Naive thymus-derived CD8-positive, alpha-beta T cell (primary cell): ENCODE results near the gene GRK5. TPM values are rescaled to one million over a fixed set of nuclear protein-coding genes. Genes with fewer than 3 reads are reported as not detected.
"Not testable (repeated sequence)": the region's sequence is repeated elsewhere in the genome, so short reads cannot be mapped to it uniquely, and the experiment has no call there.

Experiments used
- ATAC-seq, 2 donors: fragments of 150-1000 bp; cut with Tn5 transposase in 1 of 2; sonication (Bioruptor Pico), chemical (Tn5 transposase) in 1 of 2; 1 replicate in 1 of 2; 2 replicates in 1 of 2; pipeline ENCODE4 v1.10.0; 2021; ENCODE audit warnings: mild to moderate bottlenecking in 2 of 2, moderate library complexity in 2 of 2
- POLR2A ChIA-PET: fragments of 350-600 bp; sonication (Branson Sonifier 250); formaldehyde crosslinking; loops from one replicate; lab custom pipeline; 2021; ENCODE audit warnings: antibody characterized with exemption; lab: Charles Lee
- DNase-seq, 10 donors: peaks; one replicate each; pipeline versions ENCODE4 v3.0.0 to v3.0.0-alpha.2; 2020 to 2022
- H3K27ac Mint-ChIP-seq, 10 donors: one replicate each; pipeline ENCODE4 v1.8.0; 2020 to 2022; ENCODE audit warnings: mild to moderate bottlenecking in 10 of 10, mixed read lengths in 10 of 10, moderate library complexity in 4 of 10, inconsistent platforms in 1 of 10
- H3K27me3 Mint-ChIP-seq, 5 donors: one replicate each; pipeline ENCODE4 v1.8.0; 2021 to 2022; ENCODE audit warnings: mixed read lengths in 5 of 5
- H3K36me3 Mint-ChIP-seq, 3 donors: one replicate each; pipeline ENCODE4 v1.8.0; 2020 to 2022; ENCODE audit warnings: mixed read lengths in 3 of 3, mild to moderate bottlenecking in 2 of 3, inconsistent platforms in 1 of 3
- H3K4me1 Mint-ChIP-seq, 4 donors: one replicate each; pipeline ENCODE4 v1.8.0; 2021 to 2022; ENCODE audit warnings: mixed read lengths in 4 of 4
- H3K4me3 Mint-ChIP-seq, 10 donors: one replicate each; pipeline ENCODE4 v1.8.0; 2020 to 2022; ENCODE audit warnings: mild to moderate bottlenecking in 10 of 10, mixed read lengths in 10 of 10, moderate library complexity in 6 of 10, inconsistent platforms in 1 of 10
- H3K9me3 Mint-ChIP-seq, 9 donors: one replicate each; pipeline ENCODE4 v1.8.0; 2020 to 2022; ENCODE audit warnings: mixed read lengths in 9 of 9, mild to moderate bottlenecking in 3 of 9, inconsistent platforms in 1 of 9, moderate library complexity in 1 of 9
- polyA plus RNA-seq, 3 donors: library from polyadenylated mRNA; unstranded; fragments of 300-500 nt; fragmentation: Illumina TruSeq; gene quantifications; one replicate each; pipeline ENCODE4 v1.2.3, GENCODE V29; 2021
- total RNA-seq, 8 experiments: library from RNA in 2 of 8; stranded (reverse) in 2 of 8; gene quantifications; one replicate each; pipeline ENCODE4 v1.2.3 and lab custom pipeline; 2021 to 2026

The GRK5 gene
- total and polyA plus RNA-seq, 5 experiments from 2014 or later, result 4.4 to 23.2 (median 11.0) TPM

- peaks cover 23 to 86% (median 66%) of the 10 kb centered on the region in 4 donors for H3K4me1 Mint-ChIP-seq
- peak overlapping the region in 7 of 10 donors; percentile 56 to 100 (median 99) for H3K27ac Mint-ChIP-seq
- DNase-seq, H3K27me3 Mint-ChIP-seq, ATAC-seq, H3K36me3 Mint-ChIP-seq, H3K9me3 Mint-ChIP-seq: not testable (repeated sequence)
- POLR2A ChIA-PET, result interaction anchor here (0.6 to 2.7 kb wide), 5 partner anchors 11 to 64 kb away, joined by 4 to 22 read pairs (median 8); partner anchors contain the start of gene GRK5
- H3K4me3 Mint-ChIP-seq, result peak overlapping the region in 1 of 10 donors; percentile 68
Measured at GRCh38 chr10:119272338-119272734, 65.0 kb downstream of the GRK5 start.

- Mint-ChIP-seq H3K4me3 (no peak overlapping the region), H3K4me1 (peaks cover 23 to 82% (median 66%) of the 10 kb centered on the region in 4 donors)
- POLR2A ChIA-PET, result interaction anchor here (0.6 to 2.7 kb wide), 3 partner anchors 26 to 64 kb away, joined by 4 to 22 read pairs (median 5); partner anchors contain the start of gene GRK5
Measured at GRCh38 chr10:119272736-119273135, 65.4 kb downstream of the GRK5 start.

GRCh38 chr10:119273413-119273812 is 66.0 kb downstream of the GRK5 start:
- no peaks in the 10 kb centered on the region for H3K36me3 Mint-ChIP-seq
- peaks cover 21 to 75% (median 63%) of the 10 kb centered on the region in 4 donors for H3K4me1 Mint-ChIP-seq
- no peaks in the 10 kb centered on the region for H3K9me3 Mint-ChIP-seq
- no peak overlapping the region for H3K4me3 Mint-ChIP-seq
- POLR2A ChIA-PET, result interaction anchor here (1.1 kb wide), 1 partner anchor 33 kb away, joined by 5 read pairs; no protein-coding TSS in a partner anchor
- no peaks in the 10 kb centered on the region for H3K27me3 Mint-ChIP-seq
- DNase-seq, result no peak
- H3K27ac Mint-ChIP-seq, result peak overlapping the region in 8 of 10 donors; percentile 5 to 99 (median 58)
- no peak for ATAC-seq

More at GRCh38 chr10:119272736-119273135, 65.4 kb downstream of the GRK5 start:
- peak overlapping the region in 8 of 10 donors; percentile 19 to 99 (median 72) for H3K27ac Mint-ChIP-seq
- no peaks in the 10 kb centered on the region for H3K27me3 Mint-ChIP-seq
- H3K9me3 Mint-ChIP-seq, result no peaks in the 10 kb centered on the region
- ATAC-seq (no peak), DNase-seq (no peak)
- H3K36me3 Mint-ChIP-seq, result no peaks in the 10 kb centered on the region

- Mint-ChIP-seq H3K4me1 (peaks cover 12 to 63% (median 58%) of the 10 kb centered on the region in 4 donors), H3K36me3 (no peaks in the 10 kb centered on the region), H3K27ac (peak overlapping the region in 6 of 10 donors; percentile 36 to 73 (median 64)), H3K9me3 (no peaks in the 10 kb centered on the region), H3K4me3 (no peak overlapping the region), H3K27me3 (no peaks in the 10 kb centered on the region)
- no peak for ATAC-seq
- POLR2A ChIA-PET, result no interaction called here
- DNase-seq, result no peak
Measured at GRCh38 chr10:119274519-119275045, 67.2 kb downstream of the GRK5 start.

- Mint-ChIP-seq H3K9me3 (no peaks in the 10 kb centered on the region), H3K4me3 (no peak overlapping the region), H3K27me3 (no peaks in the 10 kb centered on the region), H3K27ac (peak overlapping the region in 3 of 10 donors; percentile 61 to 73 (median 72)), H3K4me1 (peaks cover 10 to 61% (median 57%) of the 10 kb centered on the region in 4 donors), H3K36me3 (no peaks in the 10 kb centered on the region)
- DNase-seq, result no peak
- POLR2A ChIA-PET, result no interaction called here
- no peak for ATAC-seq
Measured at GRCh38 chr10:119275085-119275484, 67.7 kb downstream of the GRK5 start.

- ATAC-seq, DNase-seq, H3K4me3 Mint-ChIP-seq, POLR2A ChIA-PET, H3K27me3 Mint-ChIP-seq, H3K9me3 Mint-ChIP-seq, H3K36me3 Mint-ChIP-seq: not testable (repeated sequence)
- H3K4me1 Mint-ChIP-seq, result peaks cover 10 to 61% (median 56%) of the 10 kb centered on the region in 4 donors
- H3K27ac Mint-ChIP-seq, result peak overlapping the region in 1 of 10 donors; percentile 48
Measured at GRCh38 chr10:119276194-119276593, 68.8 kb downstream of the GRK5 start.

GRCh38 chr10:119278126-119278709 is 70.8 kb downstream of the GRK5 start:
- POLR2A ChIA-PET, result no interaction called here
- no peaks in the 10 kb centered on the region for H3K9me3 Mint-ChIP-seq
- DNase-seq (no peak), ATAC-seq (no peak)
- H3K4me1 Mint-ChIP-seq, result peaks cover 14 to 58% (median 55%) of the 10 kb centered on the region in 4 donors
- H3K27me3 Mint-ChIP-seq, result no peaks in the 10 kb centered on the region
- H3K36me3 Mint-ChIP-seq, result no peaks in the 10 kb centered on the region
- H3K27ac Mint-ChIP-seq, result peak overlapping the region in 3 of 10 donors; percentile 20 to 66 (median 60)
- H3K4me3 Mint-ChIP-seq, result no peak overlapping the region

- Mint-ChIP-seq H3K36me3 (no peaks in the 10 kb centered on the region), H3K27me3 (no peaks in the 10 kb centered on the region), H3K27ac (peak overlapping the region in 5 of 10 donors; percentile 23 to 65 (median 29)), H3K4me1 (peaks cover 16 to 61% (median 57%) of the 10 kb centered on the region in 4 donors), H3K9me3 (no peaks in the 10 kb centered on the region), H3K4me3 (no peak overlapping the region)
- POLR2A ChIA-PET, result interaction anchor here (1.0 kb wide), 1 partner anchor 11 kb away, joined by 4 read pairs; no protein-coding TSS in a partner anchor
- ATAC-seq (no peak), DNase-seq (no peak)
Measured at GRCh38 chr10:119279441-119279840, 72.1 kb downstream of the GRK5 start.

- no peak overlapping the region for H3K4me3 Mint-ChIP-seq
Measured at GRCh38 chr10:119281581-119282071, 74.3 kb downstream of the GRK5 start.

GRCh38 chr10:119282446-119282845 is 75.1 kb downstream of the GRK5 start:
- no peaks in the 10 kb centered on the region for H3K27me3 Mint-ChIP-seq
- peak overlapping the region in 5 of 10 donors; percentile 17 to 90 (median 68) for H3K27ac Mint-ChIP-seq
- H3K4me3 Mint-ChIP-seq, result no peak overlapping the region
- no peaks in the 10 kb centered on the region for H3K36me3 Mint-ChIP-seq
- POLR2A ChIA-PET, result interaction anchor here (1.2 to 2.3 kb wide), 2 partner anchors 11 kb away, joined by 3 to 8 read pairs; no protein-coding TSS in a partner anchor
- H3K4me1 Mint-ChIP-seq, result peaks cover 33 to 72% (median 69%) of the 10 kb centered on the region in 4 donors
- no peak for DNase-seq
- ATAC-seq, result no peak
- H3K9me3 Mint-ChIP-seq, result no peaks in the 10 kb centered on the region

More at GRCh38 chr10:119281581-119282071, 74.3 kb downstream of the GRK5 start:
- H3K27me3 Mint-ChIP-seq, result no peaks in the 10 kb centered on the region
- H3K4me1 Mint-ChIP-seq, result peaks cover 31 to 68% (median 64%) of the 10 kb centered on the region in 4 donors
- DNase-seq (no peak), ATAC-seq (no peak)
- H3K9me3 Mint-ChIP-seq, result no peaks in the 10 kb centered on the region
- H3K27ac Mint-ChIP-seq, result peak overlapping the region in 5 of 10 donors; percentile 6 to 90 (median 73)
- POLR2A ChIA-PET, result interaction anchor here (1.2 kb wide), 1 partner anchor 12 kb away, joined by 3 read pairs; no protein-coding TSS in a partner anchor
- H3K36me3 Mint-ChIP-seq, result no peaks in the 10 kb centered on the region

GRCh38 chr10:119283387-119283786 is 76.0 kb downstream of the GRK5 start:
- Mint-ChIP-seq H3K27me3 (no peaks in the 10 kb centered on the region), H3K36me3 (no peaks in the 10 kb centered on the region), H3K4me3 (peak overlapping the region in 8 of 10 donors; percentile 26 to 78 (median 69)), H3K27ac (peak overlapping the region; percentile 30 to 94 (median 83)), H3K4me1 (peaks cover 37 to 80% (median 74%) of the 10 kb centered on the region in 4 donors), H3K9me3 (no peaks in the 10 kb centered on the region)
- peak in 1 of 10 donors; percentile 26 for DNase-seq
- POLR2A ChIA-PET, result interaction anchor here (0.9 to 2.3 kb wide), 2 partner anchors 12 to 18 kb away, joined by 4 to 8 read pairs; no protein-coding TSS in a partner anchor
- no peak for ATAC-seq

- Mint-ChIP-seq H3K27me3 (no peaks in the 10 kb centered on the region), H3K4me3 (peak overlapping the region in 9 of 10 donors; percentile 26 to 81 (median 73)), H3K9me3 (no peaks in the 10 kb centered on the region), H3K27ac (peak overlapping the region; percentile 30 to 94 (median 83)), H3K4me1 (peaks cover 38 to 82% (median 76%) of the 10 kb centered on the region in 4 donors), H3K36me3 (no peaks in the 10 kb centered on the region)
- DNase-seq (peak in 3 of 10 donors; percentile 16 to 50 (median 20)), ATAC-seq (peak; percentile 74 to 86)
- POLR2A ChIA-PET, result interaction anchor here (0.9 to 2.3 kb wide), 3 partner anchors 9 to 18 kb away, joined by 3 to 8 read pairs (median 4); no protein-coding TSS in a partner anchor
Measured at GRCh38 chr10:119283818-119284217, 76.4 kb downstream of the GRK5 start.
